DMS79 treated with DMSO at 0.1 percent for 48 hours (cell line): Measurements from ENCODE around the gene PEBP1.
"Not testable (repeated sequence)": the region's sequence is repeated elsewhere in the genome, so short reads cannot be mapped to it uniquely, and the experiment has no call there.

ENCODE experiments used
- DNase-seq: peaks from one replicate; lab custom pipeline; 2025; lab: John Stamatoyannopoulos, UW

The PEBP1 gene

DNA sequence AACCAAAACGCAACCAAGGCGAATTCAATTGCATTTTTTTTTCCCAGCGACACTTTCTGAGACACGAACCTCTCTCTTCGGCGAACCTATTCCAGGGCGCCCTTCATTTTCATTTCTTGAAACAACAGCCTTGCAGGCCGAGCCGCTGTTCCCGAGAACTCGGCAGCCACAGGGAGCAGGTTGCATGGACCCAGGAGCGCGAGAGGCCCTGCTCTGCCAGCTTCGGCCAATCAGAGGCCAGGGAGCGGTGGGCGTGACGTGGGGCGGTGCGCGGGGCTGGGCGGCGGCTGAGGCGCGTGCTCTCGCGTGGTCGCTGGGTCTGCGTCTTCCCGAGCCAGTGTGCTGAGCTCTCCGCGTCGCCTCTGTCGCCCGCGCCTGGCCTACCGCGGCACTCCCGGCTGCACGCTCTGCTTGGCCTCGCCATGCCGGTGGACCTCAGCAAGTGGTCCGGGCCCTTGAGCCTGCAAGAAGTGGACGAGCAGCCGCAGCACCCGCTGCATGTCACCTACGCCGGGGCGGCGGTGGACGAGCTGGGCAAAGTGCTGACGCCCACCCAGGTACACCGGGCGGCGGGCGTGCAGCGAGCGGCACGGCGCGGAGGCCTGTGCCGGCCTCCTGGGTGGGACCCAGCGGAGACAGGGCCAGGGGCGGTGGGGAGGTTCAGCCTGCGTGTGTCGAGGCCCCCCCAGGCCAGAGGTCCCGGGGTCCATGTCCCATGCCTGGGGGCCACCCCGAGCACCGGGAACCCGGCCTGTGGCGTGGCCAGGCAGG, at the start of gene PEBP1:
PEBP1 (plus strand) TSS at position 337 of the 771 bp plus-strand sequence; CDS start at position 423, 86 bp downstream.
- DNase-seq = peak; percentile 90

DNA sequence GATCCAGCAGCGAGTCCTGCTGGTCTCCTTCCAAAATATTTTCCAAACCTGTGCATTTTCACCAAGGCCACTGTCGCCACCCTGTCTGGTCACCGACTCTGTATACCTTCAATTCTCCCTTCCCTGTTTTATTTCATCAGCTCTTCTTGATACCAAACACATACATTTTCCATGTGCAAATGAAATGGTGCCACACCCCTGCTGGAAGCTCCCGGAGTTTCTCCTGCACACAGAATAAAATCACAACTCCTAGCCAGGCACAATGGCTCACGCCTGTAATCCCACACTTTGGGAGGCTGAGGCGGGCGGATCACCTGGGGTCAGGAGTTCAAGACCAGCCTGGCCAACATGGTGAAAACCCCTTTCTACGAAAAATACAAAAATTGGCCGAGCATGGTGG, 46.1 kb upstream of the PEBP1 start:
- no peak for DNase-seq

DNA sequence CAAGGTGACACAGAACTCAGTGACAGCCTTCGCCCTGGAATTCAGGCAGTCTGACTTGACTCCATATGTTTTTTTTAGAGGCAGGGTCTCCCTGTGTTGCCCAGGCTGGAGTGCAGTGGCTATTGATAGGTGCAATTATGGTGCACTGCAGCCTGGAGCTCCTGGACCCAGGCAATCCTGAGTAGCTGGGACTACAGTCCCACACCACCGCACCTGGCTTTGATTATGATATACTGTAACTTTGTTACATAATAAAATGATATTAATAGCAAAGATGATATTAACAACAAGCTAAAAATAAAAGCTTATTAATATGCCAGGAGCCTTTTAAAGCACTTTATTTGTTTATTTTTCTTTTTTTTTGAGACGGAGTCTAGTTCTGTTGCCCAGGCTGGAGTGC, 41.9 kb upstream of the PEBP1 start:
- DNase-seq = no peak

- no peak for DNase-seq
Measured at GRCh38 chr12:118098401-118098800, 37.5 kb upstream of the PEBP1 start.

GRCh38 chr12:118098911-118099671, 36.8 kb upstream of the PEBP1 start:
- peak; percentile 3 for DNase-seq

- no peak for DNase-seq
Measured at GRCh38 chr12:118101051-118101450, 34.9 kb upstream of the PEBP1 start.

GRCh38 chr12:118102070-118102469, 33.9 kb upstream of the PEBP1 start:
- DNase-seq = no peak

- DNase-seq = no peak
Measured at GRCh38 chr12:118102609-118103008, 33.3 kb upstream of the PEBP1 start.

- peak; percentile 50 for DNase-seq
Measured at GRCh38 chr12:118103201-118103600, 32.7 kb upstream of the PEBP1 start.

DNA sequence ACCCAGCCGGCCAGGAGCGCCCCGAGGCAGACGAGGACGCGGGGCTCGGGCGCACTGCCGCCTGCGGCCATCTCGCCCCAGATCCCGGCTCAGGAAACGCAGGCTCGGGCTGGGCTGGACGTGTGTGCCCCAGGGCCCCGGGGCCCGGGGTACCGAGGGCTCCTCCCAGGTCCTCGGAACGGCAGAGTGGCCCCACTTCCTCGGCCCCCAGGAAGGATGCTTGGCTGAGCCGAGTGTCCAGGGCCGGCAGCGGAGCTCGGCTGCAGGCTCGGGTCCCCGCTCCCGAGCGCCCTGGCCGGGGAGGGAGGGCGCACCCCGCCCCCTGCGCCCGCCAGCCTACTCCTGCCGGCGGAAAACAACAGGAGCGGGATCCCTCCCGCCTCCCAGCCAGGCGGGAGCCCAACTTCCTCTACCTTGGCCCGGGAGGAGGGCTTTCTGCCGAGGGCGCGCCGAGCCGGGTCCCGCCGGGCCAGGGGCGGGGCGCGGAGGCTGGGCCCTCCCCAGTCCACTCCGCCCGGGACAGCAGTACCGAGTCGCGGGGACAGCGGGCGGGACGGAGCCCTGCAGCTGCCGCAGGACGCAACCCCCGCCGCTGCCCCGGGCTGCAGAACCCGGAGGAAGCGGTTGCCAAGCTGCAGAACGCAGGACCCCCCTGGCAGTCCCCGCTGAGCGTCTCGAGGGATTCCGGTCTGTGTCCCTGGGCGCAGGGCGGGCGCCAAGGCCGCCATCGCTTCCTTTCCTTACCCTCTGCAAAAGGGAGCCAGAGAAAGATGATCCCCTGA, 32.1 kb upstream of the PEBP1 start, which contains the start of gene VSIG10:
VSIG10 (minus strand) TSS at position 411 of the 782 bp plus-strand sequence; CDS start at position 71, 340 bp downstream.
- DNase-seq = peak; percentile 55

GRCh38 chr12:118107011-118107410, 28.9 kb upstream of the PEBP1 start:
- no peak for DNase-seq

DNA sequence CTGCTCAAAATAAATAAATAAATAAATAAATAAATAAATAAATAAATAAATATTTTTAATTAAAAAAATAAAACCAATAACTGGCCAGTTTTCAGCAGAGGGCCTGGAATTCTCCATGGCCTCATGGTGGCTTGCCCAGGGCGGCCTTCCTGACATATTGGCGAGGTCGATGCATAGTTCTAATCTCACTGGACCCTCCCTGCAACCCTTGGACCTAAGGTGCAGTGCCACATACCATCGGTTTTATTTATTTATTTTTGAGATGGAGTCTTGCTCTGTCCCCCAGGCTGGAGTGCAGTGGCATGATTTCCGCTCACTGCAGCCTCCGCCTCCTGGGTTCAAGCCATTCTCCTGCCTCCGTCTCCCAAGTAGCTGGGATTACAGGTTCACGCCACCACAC, 28.2 kb upstream of the PEBP1 start:
- DNase-seq = no peak

DNA sequence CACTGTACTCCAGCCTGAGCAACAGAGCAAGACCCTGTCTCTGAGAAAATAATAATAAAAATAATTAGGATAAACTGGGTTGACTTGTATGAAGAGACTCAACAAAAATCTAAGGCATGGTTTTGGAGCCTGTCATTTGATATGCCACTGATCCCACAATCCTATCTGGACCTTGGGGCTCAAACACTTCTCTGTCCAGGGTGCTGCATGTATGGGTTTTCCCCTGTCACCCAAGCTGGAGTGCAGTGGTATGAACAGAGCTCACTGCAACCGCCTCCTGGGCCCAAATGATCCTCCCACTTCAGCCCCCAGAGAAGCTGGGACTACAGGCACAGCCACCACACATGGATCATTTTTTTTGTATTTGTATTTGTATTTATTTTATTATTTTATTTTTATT, 26.8 kb upstream of the PEBP1 start:
- DNase-seq = no peak

- DNase-seq = no peak
Measured at GRCh38 chr12:118119449-118119879, 16.5 kb upstream of the PEBP1 start.

DNA sequence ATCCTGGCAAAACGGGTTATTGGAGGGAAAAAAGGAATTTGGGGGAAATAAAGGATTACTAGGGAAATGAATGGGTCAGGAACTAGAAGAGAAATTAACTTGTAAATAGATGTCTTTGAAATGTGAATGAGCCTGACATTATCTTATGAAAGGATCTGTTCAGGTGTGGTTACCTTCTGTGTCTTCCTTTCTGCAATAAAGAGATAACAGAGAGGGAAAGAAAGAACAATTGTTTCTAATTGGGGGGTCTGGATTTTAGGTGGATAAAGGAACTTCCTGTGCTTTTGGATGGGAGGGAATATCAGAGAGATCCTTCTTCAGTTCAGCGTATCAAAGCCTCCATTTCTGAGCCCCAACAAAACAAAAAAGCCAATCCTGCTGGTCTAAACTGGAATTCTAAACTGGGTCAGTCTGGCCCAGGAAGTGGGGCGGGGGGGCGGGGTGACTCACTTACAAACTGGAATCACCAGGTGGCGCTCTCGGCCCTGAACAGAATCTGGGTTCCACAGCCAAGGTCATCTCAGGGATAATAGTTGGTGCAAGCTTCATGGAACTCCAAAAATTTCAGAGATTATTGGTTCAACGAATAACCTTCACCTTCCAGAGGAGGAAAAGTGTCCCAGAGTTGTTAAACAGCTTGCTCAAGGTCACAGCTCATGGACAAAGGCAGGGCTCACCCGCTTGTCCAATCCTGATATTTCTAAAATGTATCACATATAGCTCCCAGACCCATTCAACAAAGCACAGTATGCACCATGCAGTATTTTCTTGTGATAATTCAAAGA, 15.2 kb upstream of the PEBP1 start:
- peak; percentile 37 for DNase-seq

DNA sequence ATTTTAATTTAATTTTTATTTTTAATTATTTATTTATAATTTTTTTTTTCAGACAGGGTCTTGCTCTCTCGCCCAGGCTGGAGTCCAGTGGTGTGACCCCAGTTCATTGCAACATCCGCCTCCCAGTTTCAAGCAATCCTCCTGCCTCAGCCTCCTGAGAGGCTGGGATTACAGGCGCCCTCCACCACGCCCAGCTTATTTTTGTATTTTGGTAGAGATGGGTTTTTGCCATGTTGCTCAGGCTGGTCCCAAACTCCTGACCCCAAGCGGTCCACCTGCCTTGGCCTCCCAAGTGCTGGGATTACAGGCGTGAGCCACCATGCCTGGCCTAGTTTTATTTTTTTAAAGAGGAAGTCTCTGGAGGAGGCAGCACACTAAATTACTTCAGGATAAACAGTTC, 13.7 kb upstream of the PEBP1 start:
- DNase-seq = no peak

GRCh38 chr12:118124333-118124874, 11.5 kb upstream of the PEBP1 start:
- DNase-seq = no peak

DNA sequence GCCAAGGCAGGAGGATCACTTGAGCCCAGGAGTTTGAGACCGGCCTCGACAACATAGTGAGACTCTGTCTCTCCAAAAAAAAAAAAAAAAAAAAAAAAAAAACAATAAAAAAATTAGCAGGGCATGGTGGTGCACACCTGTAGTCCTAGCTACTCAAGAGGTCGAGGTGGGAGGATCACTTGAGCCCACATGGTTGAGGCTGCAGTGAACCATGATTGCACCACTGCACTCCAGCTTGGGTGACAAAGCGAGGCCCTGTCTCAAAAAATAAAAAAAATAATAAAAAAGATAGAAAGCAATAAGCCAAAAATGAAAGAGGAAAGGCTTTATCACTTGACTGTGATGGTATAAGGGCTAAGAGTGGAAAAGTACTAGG, 10.2 kb upstream of the PEBP1 start:
- no peak for DNase-seq

DNA sequence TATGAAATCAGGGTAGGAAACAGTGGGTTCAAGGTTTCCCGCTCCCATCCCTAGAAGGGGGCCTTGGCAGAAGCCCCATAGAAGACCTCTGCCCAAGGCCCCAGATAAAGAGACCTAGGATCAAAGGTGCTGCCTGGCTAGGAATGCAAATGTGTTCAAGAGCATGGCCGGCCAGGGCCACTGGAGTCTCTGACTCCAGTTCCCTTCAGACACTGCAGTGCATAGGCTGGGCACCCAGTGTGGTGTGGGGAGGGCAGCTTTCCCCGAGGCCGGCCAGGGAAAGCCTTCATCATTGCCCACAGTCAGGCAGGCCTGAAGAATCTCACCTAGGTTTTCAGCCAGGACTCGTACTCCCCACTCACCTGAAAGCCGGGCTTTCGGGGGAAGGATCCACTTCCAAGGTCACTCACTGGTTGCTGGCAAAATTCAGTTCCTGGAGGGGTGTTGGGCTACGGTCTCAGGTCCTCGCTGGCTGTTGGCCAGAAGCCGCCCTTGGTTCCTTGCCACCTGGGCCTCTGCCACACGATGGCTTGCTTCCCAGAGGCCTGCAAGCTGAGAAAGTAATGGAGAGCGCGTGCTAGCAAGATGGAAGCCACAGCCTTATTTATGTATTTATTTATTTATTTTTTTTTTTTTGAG, 9.7 kb upstream of the PEBP1 start:
- DNase-seq = peak; percentile 69

DNA sequence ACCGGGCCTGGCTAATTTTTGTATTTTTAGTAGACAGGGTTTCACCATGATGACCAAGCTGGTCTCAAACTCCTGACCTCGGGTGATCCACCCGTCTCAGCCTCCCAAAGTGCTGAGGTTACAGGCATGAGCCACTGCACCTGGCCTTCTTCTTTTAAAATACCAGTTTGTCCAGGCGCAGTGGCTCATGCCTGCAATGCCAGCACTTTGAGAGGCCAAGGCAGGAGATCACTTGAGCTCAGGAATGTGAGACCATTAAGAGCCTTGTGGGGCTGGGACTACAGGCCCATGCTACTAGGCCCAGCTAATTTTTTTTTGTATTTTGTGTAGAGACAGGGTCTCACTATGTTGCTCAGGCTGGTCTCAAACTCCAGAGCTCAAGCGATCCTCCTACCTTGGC, 8.1 kb upstream of the PEBP1 start:
- DNase-seq = no peak

GRCh38 chr12:118129436-118129835, 6.5 kb upstream of the PEBP1 start:
- not testable (repeated sequence) for DNase-seq
